SU-DHL-6 (cell line): ENCODE results near the gene SLC48A1.

Experiments used
- CTCF ChIP-seq: fragments of 200-600 bp; sonication (generic); IDR thresholded peaks from one replicate; pipeline ENCODE4 v1.5.1; 2017; ENCODE audit warnings: antibody characterized with exemption, mild to moderate bottlenecking, low read length, moderate library complexity; ENCODE audit not compliant: insufficient read depth, poor library complexity, severe bottlenecking
- EZH2phosphoT487 ChIP-seq: fragments of 200-600 bp; sonication (generic), shearing (Covaris generic); conservative IDR thresholded peaks from 2 replicates; pipeline ENCODE4 v1.6.1; 2018; ENCODE audit warnings: mild to moderate bottlenecking, antibody characterized with exemption, low read length, moderate library complexity, mixed read lengths

- TF ChIP-seq CTCF: no peak
- no peak for TF ChIP-seq EZH2phosphoT487
Measured at GRCh38 chr12:47757364-47757839, 15.6 kb upstream of the SLC48A1 start.
